Effector memory CD8-positive, alpha-beta T cell (primary cell): Measurements from ENCODE around the gene CYP26C1.

Source experiments
- ATAC-seq: fragments of 150-1000 bp; cut with Tn5 transposase; replicated peaks from 2 replicates; pipeline ENCODE4 v1.10.0; 2021; ENCODE audit warnings: mild to moderate bottlenecking, moderate library complexity
- DNase-seq, 3 experiments: peaks; one replicate each; pipeline ENCODE4 v3.0.0; 2021
- H3K27ac Mint-ChIP-seq, 2 donors: one replicate each; pipeline ENCODE4 v1.8.0; 2022; ENCODE audit warnings: mild to moderate bottlenecking in 2 of 2, mixed read lengths in 2 of 2, moderate library complexity in 2 of 2
- H3K27me3 Mint-ChIP-seq, 2 donors: one replicate each; pipeline ENCODE4 v1.8.0; 2022; ENCODE audit warnings: mixed read lengths in 2 of 2
- H3K36me3 Mint-ChIP-seq: one replicate; pipeline ENCODE4 v1.8.0; 2022; ENCODE audit warnings: mild to moderate bottlenecking, moderate library complexity, mixed read lengths; ENCODE audit not compliant: insufficient read depth
- H3K4me1 Mint-ChIP-seq, 2 donors: one replicate each; pipeline ENCODE4 v1.8.0; 2022; ENCODE audit warnings: low read depth in 2 of 2, mixed read lengths in 2 of 2
- H3K4me3 Mint-ChIP-seq, 2 donors: one replicate each; pipeline ENCODE4 v1.8.0; 2022; ENCODE audit warnings: mild to moderate bottlenecking in 2 of 2, mixed read lengths in 2 of 2, moderate library complexity in 2 of 2
- H3K9me3 Mint-ChIP-seq, 2 donors: one replicate each; pipeline ENCODE4 v1.8.0; 2022; ENCODE audit warnings: mixed read lengths in 2 of 2

Gene CYP26C1

GRCh38 chr10:93058139-93058538, 2.5 kb upstream of the CYP26C1 start:
- Mint-ChIP-seq H3K4me3 (no peak overlapping the region), H3K36me3 (peaks cover 4% of the 10 kb centered on the region), H3K27ac (no peak overlapping the region), H3K27me3 (peaks cover 5 to 21% of the 10 kb centered on the region in 2 donors), H3K4me1 (peaks cover 15 to 16% of the 10 kb centered on the region in 2 donors), H3K9me3 (no peaks in the 10 kb centered on the region)
- no peak for ATAC-seq
- no peak for DNase-seq

DNA sequence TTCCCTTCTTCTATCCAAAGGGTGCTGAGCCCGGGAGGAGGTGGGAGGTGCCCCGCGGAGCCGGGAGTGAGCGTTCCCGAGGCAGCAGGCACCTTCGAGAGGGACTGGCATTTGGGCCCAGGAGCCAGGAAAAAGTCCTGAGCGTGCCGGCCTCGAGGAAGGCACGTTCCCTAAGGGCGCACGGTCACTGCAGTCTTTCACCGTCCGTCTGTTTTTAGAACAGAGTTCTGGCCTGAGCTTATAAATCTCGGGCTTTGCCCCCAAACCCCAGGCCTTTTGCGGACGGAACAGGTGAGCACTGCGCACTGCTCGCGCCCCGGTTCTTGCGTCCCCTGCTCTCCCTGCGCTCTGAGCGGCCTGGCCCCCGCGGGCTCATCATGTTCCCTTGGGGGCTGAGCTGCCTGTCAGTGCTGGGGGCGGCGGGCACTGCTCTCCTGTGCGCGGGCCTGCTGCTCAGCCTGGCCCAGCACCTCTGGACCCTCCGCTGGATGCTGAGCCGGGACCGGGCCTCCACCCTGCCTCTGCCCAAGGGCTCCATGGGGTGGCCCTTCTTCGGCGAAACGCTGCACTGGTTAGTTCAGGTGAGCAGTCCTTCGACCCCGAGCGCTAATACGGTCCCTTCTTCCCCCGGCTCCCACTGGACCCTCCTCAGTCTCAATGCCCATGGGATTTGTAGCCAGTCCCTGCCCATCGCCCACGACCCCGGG, 442 bp downstream of the CYP26C1 start:
- H3K4me3 Mint-ChIP-seq: peak overlapping the region; percentile 74
- peaks cover 4% of the 10 kb centered on the region for H3K36me3 Mint-ChIP-seq
- no peaks in the 10 kb centered on the region for H3K9me3 Mint-ChIP-seq
- peaks cover 18 to 45% of the 10 kb centered on the region in 2 donors for H3K27me3 Mint-ChIP-seq
- no peak overlapping the region for H3K27ac Mint-ChIP-seq
- DNase-seq (no peak), ATAC-seq (no peak)
- H3K4me1 Mint-ChIP-seq: peaks cover 19 to 20% of the 10 kb centered on the region in 2 donors

GRCh38 chr10:93061594-93062513, 1.3 kb downstream of the CYP26C1 start:
- Mint-ChIP-seq H3K9me3 (no peaks in the 10 kb centered on the region), H3K4me3 (peak overlapping the region; percentile 74), H3K4me1 (peaks cover 19 to 20% of the 10 kb centered on the region in 2 donors), H3K36me3 (peaks cover 4% of the 10 kb centered on the region), H3K27me3 (peaks cover 22 to 51% of the 10 kb centered on the region in 2 donors), H3K27ac (no peak overlapping the region)
- no peak for DNase-seq
- ATAC-seq: peak; percentile 43

- no peak for DNase-seq
- Mint-ChIP-seq H3K27ac (no peak overlapping the region), H3K9me3 (no peaks in the 10 kb centered on the region)
Measured at GRCh38 chr10:93062514-93063143, 2.0 kb downstream of the CYP26C1 start.

GRCh38 chr10:93063144-93063976, 2.8 kb downstream of the CYP26C1 start:
- Mint-ChIP-seq H3K36me3 (peaks cover 4% of the 10 kb centered on the region), H3K4me3 (peak overlapping the region; percentile 37 to 53), H3K4me1 (peaks cover 19 to 21% of the 10 kb centered on the region in 2 donors), H3K9me3 (no peaks in the 10 kb centered on the region), H3K27ac (no peak overlapping the region), H3K27me3 (peaks cover 37 to 66% of the 10 kb centered on the region in 2 donors)
- DNase-seq (no peak), ATAC-seq (no peak)

More at GRCh38 chr10:93062514-93063143, 2.0 kb downstream of the CYP26C1 start:
- H3K4me1 Mint-ChIP-seq: peaks cover 19 to 20% of the 10 kb centered on the region in 2 donors
- peak; percentile 72 for ATAC-seq
- H3K36me3 Mint-ChIP-seq: peaks cover 4% of the 10 kb centered on the region
- peaks cover 30 to 59% of the 10 kb centered on the region in 2 donors for H3K27me3 Mint-ChIP-seq
- H3K4me3 Mint-ChIP-seq: peak overlapping the region; percentile 74

DNA sequence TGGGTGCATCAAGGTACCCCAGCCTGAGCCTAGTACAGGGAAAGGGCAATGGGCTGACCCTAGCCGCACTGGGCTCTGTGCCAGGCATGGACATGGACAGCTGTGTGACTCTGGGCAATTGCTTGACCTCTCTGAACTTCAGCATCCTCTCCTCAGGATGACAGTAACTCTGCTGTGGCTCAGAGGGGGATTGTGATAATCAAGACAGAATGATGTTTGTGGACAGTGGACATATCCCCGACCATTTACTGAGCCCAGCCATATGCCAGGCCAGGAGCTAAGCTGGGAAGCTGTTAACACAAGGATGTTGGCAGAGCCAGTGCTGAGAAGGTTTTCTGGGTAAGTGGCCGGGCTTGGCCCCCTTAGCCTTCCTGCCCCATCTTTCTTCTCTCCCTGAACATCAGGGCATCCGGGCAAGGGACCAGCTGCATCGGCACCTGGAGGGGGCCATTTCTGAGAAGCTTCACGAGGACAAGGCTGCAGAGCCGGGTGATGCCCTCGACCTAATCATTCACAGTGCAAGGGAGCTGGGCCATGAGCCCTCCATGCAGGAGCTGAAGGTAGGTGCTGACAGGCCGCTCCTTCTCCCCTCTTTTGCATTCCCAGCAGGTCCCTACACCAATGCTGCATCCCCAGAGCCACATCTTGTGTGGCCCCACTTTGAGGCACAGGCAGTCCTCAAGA, 3.5 kb downstream of the CYP26C1 start:
- H3K9me3 Mint-ChIP-seq: no peaks in the 10 kb centered on the region
- H3K36me3 Mint-ChIP-seq: peaks cover 4% of the 10 kb centered on the region
- no peak for ATAC-seq
- DNase-seq: no peak
- peak overlapping the region; percentile 37 to 53 for H3K4me3 Mint-ChIP-seq
- peaks cover 23 to 26% of the 10 kb centered on the region in 2 donors for H3K4me1 Mint-ChIP-seq
- peaks cover 45 to 74% of the 10 kb centered on the region in 2 donors for H3K27me3 Mint-ChIP-seq
- no peak overlapping the region for H3K27ac Mint-ChIP-seq

GRCh38 chr10:93064874-93065660, 4.5 kb downstream of the CYP26C1 start:
- no peak for DNase-seq
- no peak for ATAC-seq
- peaks cover 1% of the 10 kb centered on the region for H3K36me3 Mint-ChIP-seq
- H3K4me3 Mint-ChIP-seq: peak overlapping the region in 1 of 2 donors; percentile 3
- H3K27me3 Mint-ChIP-seq: peaks cover 45 to 78% of the 10 kb centered on the region in 2 donors
- H3K9me3 Mint-ChIP-seq: no peaks in the 10 kb centered on the region
- peaks cover 20 to 22% of the 10 kb centered on the region in 2 donors for H3K4me1 Mint-ChIP-seq
- no peak overlapping the region for H3K27ac Mint-ChIP-seq

- Mint-ChIP-seq H3K4me1 (peaks cover 20 to 21% of the 10 kb centered on the region in 2 donors), H3K9me3 (no peaks in the 10 kb centered on the region), H3K27ac (no peak overlapping the region), H3K27me3 (peaks cover 53 to 83% of the 10 kb centered on the region in 2 donors), H3K4me3 (no peak overlapping the region), H3K36me3 (no peaks in the 10 kb centered on the region)
- ATAC-seq (no peak), DNase-seq (no peak)
Measured at GRCh38 chr10:93065675-93066543, 5.3 kb downstream of the CYP26C1 start.

DNA sequence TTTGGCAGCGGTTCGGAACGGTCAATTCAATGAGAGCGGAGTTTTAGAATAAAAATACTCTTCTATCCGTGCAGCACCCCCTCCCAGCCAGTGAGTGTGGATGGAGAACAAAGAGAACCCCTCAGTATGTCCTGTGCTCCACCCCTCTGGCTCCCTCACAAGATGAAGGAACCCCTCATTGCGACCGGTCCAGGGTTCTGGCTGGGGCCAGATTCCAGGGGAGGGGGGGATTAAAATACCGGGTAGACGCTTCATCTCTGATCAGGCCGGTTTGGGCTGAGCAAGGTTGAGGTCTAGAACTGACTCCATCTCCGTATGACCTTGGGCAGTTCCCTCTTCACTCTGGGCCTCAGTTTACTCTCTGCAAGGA, 5.9 kb downstream of the CYP26C1 start:
- Mint-ChIP-seq H3K27ac (no peak overlapping the region), H3K36me3 (no peaks in the 10 kb centered on the region), H3K9me3 (no peaks in the 10 kb centered on the region), H3K27me3 (peaks cover 58 to 83% of the 10 kb centered on the region in 2 donors), H3K4me1 (peaks cover 17 to 19% of the 10 kb centered on the region in 2 donors), H3K4me3 (no peak overlapping the region)
- ATAC-seq (no peak), DNase-seq (no peak)

GRCh38 chr10:93067443-93068365, 7.1 kb downstream of the CYP26C1 start:
- H3K4me3 Mint-ChIP-seq: no peak overlapping the region
- peaks cover 64 to 89% of the 10 kb centered on the region in 2 donors for H3K27me3 Mint-ChIP-seq
- ATAC-seq (no peak), DNase-seq (no peak)
- H3K36me3 Mint-ChIP-seq: no peaks in the 10 kb centered on the region
- H3K9me3 Mint-ChIP-seq: no peaks in the 10 kb centered on the region
- H3K4me1 Mint-ChIP-seq: peaks cover 8 to 14% of the 10 kb centered on the region in 2 donors
- no peak overlapping the region for H3K27ac Mint-ChIP-seq
